ENCODE measurements around the gene MFSD8.
"Not testable (repeated sequence)": the region's sequence is repeated elsewhere in the genome, so short reads cannot be mapped to it uniquely, and the experiment has no call there.

MFSD8 gene

DNA sequence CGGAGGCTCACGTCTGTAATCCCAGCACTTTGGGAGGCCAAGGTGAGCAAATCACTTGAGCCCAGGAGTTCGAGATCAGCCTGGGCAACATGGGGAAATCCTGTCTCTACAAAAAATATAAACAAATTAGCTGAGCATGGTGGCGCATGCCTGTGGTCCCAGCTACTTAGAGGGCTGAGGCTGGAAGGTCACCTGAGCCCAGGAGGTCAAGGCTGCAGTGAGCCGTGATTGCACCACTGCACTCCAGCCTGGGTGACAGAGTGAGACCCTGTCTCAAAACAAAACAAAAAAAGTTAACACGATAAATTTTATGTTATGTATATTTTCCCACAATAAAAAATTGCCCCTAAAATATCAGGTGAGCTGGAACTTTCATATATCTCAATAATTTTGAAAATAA, 33.1 kb downstream of the MFSD8 start:
- not testable (repeated sequence) for DNase-seq

DNA sequence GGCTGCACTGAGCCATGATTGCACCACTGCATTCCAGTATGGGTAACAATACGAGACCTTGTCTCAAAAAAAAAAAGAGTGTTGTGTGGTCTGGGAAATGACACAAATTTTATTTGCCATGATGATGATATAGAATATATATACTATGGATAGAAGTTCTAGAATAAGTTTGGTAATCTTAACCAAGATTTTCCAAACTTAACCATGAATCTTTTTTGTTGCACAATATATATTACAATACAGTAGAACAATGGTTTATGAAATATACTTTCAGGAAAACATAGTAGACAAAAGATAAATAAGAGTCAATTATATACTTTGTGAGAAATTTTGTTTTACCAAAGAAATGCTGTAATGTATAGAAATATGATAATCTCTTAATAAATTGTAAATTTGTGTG, 34.8 kb downstream of the MFSD8 start:
- DNase-seq = no peak

DNA sequence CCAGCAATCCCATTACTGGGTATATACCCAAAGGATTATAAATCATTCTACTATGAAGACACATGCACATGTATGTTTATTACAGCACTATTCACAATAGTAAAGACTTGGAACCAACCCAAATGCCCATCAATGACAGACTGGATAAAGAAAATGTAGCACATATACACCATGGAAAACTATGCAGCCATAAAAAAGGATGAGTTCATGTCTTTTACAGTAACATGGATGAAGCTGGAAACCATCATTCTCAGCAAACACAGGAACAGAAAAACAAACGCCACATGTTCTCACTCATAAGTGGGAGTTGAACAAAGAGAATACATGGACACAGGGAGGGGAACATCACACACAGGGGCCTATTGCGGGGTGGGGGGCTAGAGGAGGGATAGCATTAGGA, 39.3 kb downstream of the MFSD8 start:
- DNase-seq = not testable (repeated sequence)

- no peak for DNase-seq
These were observed 42.7 kb downstream of the MFSD8 start for GRCh38 chr4:127922226-127922625.

DNA sequence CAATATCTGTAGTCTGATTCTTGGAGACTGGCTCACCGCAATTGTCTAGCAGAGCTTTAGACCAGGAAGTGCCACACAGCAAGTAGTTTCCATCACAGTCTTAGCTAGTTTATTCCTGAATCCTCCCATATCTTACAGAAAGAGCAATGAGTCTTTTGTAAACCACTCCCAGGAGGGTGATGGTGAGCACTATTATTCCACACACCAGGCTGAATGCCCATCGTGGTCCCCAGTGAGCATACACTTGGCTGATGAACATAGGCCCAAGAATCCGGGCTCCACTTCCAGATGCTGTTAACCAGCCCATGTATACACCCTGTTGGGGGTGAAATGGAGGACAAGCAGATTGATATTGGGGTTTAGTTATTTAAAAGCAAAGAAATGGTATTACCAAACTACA, 44.5 kb downstream of the MFSD8 start:
- no peak for DNase-seq

GRCh38 chr4:127917151-127917550, 47.8 kb downstream of the MFSD8 start:
- DNase-seq = no peak

- DNase-seq = no peak
These were observed 48.5 kb downstream of the MFSD8 start for GRCh38 chr4:127916512-127916911.

GRCh38 chr4:127905029-127905428, 59.9 kb downstream of the MFSD8 start:
- DNase-seq = no peak

DNA sequence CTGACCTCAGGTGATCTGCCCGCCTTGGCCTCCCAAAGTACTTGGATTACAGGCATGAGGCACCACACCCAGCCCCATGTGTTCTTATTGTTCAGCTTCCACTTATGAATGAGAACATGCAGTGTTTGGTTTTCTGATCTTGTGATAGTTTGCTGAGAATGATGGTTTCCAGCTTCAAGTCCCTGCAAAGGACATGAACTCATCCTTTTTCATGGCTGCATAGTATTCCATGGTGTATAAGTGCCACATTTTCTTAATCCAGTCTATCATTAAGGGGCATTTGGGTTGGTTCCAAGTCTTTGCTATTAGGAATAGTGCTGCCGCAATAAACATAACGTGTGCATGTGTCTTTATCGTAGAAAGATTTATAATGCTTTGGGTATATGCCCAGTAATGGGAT, 65.3 kb downstream of the MFSD8 start:
- not testable (repeated sequence) for DNase-seq

DNA sequence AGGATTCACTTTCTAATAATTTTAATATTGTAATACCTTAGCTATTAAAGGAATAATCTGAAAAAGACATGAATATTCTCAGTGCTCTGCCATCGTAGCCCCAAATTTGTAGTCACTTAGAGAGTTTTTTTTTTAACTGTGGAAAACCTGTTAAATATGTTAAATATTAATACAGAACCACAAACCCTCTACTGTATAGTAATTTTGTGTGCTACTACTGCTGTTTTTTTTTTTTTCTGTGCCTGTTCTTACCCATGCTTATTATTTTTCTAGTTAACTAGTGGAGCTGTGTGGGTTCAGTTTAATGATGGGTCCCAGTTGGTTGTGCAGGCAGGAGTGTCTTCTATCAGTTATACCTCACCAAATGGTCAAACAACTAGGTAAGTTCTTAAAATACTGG, 68.4 kb downstream of the MFSD8 start:
- DNase-seq = no peak

- DNase-seq = no peak
These were observed 68.9 kb downstream of the MFSD8 start for GRCh38 chr4:127896069-127896468.

DNA sequence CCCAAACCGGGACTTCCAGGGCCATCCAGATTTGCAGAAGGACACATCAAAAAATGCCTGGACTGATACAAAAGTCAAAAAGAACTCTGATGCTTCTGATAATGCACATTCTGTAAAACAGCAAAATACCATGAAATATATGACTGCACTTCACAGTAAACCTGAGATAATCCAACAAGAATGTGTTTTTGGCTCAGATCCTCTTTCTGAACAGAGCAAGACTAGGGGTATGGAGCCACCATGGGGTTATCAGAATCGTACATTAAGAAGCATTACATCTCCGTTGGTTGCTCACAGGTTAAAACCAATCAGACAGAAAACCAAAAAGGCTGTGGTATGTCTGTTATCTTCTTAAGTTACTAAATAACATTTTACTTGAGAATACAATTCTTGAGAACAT, 75.1 kb downstream of the MFSD8 start:
- no peak for DNase-seq

DNA sequence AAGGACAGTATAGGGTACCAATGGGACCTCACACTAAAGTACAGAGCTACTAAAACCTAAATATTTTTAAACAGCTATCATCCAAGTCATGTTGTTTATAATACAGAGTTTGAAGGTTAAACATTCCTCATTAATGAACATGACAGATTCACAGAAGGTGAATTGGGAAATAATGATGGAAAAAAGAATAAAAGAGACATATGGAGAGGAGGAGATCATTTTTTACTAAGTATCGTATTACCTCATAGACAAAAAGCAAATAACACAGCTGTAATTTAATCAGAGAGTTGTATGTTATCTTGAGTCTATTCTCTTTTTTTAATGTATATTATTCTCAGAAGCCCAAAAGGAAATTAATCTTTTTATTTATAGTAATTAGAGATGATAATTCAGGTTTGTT, 76.4 kb downstream of the MFSD8 start:
- no peak for DNase-seq

- no peak for DNase-seq
These were observed 83.5 kb downstream of the MFSD8 start for GRCh38 chr4:127881563-127881864.

DNA sequence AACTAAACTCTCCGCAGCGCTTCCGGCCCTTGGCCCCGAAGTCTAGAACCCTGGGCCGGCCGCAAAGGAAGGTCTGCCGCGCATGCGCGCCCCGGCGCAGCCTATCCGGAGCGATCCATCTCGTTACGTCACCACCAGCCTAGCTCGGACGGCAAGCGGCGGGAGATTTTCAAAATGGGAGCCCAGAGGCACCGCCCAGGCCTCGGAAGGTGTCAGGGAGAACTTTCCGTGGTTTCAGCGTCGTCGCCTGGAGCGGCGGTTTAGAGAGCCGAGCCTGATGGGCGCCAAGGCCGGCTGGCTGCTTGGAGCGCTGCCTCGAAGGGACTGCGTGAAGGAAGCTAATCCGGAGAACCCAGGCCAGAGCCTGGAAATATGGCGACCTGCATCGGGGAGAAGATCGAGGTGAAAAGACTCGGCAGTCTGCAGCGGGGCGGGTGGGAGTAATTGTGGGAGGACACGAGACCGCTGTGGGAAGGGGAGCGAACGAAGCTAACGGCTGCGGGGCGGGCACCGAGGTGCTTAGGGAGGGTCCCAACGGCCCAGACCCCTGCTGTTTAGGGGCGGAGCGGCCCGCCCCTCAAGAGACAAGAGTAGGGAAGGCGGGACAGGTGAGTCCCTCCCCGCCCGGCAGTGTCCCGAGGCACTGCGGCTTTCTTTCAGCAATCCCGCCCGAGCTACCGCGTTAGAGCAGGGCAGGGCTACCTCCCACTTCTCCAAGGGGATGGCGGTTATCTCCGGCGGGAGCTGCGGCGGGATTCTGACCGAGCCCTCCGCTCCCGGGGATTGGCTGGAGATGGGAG, 84.0 kb downstream of the MFSD8 start, which contains the start of gene PLK4:
TSS of gene PLK4 (plus strand) at position 131 of the 800 bp plus-strand sequence. CDS start at position 373, 242 bp downstream.
- peak; percentile 98 to 99 for DNase-seq

- no peak for DNase-seq
These were observed 89.2 kb downstream of the MFSD8 start for GRCh38 chr4:127875791-127876190.

GRCh38 chr4:127870688-127871087, 94.3 kb downstream of the MFSD8 start:
- DNase-seq = no peak

DNA sequence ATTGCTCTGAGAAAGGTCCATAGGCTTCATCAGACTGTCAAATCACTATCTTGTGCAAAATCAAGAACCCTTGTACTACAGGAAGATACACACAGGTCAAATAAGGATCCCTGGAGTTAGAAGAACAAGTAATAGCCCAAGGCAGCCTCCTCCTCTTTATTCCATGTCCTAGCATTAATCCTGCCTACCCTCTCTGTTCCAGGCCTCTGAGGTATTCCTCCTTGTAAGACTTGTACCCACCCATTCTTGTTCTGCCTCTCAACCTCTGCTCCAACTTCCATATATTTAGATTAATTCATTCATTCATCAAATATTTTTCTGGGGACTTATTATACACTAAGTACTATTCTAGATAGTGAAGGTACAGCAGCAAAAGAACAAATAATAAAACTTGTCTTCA, 94.7 kb downstream of the MFSD8 start:
- no peak for DNase-seq

DNA sequence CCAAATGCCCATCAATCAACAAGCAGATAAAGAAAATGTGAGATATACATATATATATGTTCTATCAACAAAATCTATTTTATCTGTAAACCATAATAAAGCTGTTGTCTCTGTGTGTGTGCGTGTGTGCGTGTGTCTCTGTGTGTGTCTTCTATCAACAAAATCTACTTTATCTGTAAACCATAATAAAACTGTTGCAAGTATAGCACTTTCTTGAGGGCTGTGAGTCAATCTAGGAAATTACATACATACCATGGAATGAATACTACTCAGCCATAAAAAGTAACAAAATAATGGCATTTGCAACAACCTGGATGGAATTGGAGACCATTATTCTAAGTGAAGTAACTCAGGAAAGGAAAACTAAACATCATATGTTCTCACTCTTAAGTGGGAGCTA, 96.8 kb downstream of the MFSD8 start:
- no peak for DNase-seq

Data from inflammatory macrophage (primary cell).